OCI-LY3 (cell line): Measurements from ENCODE around the gene SCAI.

Experiments
- H2AFZ ChIP-seq: fragments of 200-600, 300-600 bp; shearing (Covaris generic); 2 replicates; pipeline ENCODE4 v1.6.0; 2014; ENCODE audit warnings: antibody characterized with exemption, low read depth, low read length
- H3K27ac ChIP-seq: fragments of 200-600, 300-600 bp; sonication (generic); 2 replicates; pipeline ENCODE4 v1.5.1; 2014; ENCODE audit warnings: mild to moderate bottlenecking, low read length, moderate library complexity, mixed read lengths
- H3K27me3 ChIP-seq: fragments of 200-600, 300-600 bp; sonication (generic); 2 replicates; pipeline ENCODE4 v1.6.1; 2014; ENCODE audit warnings: low read depth, low read length, mixed read lengths
- H3K36me3 ChIP-seq: fragments of 200-600, 300-600 bp; sonication (generic); replicated peaks from 2 replicates; pipeline ENCODE3; 2014; ENCODE audit warnings: low read depth, low read length, mixed read lengths
- H3K4me1 ChIP-seq: fragments of 300-600, 200-600 bp; sonication (generic); 2 replicates; pipeline ENCODE4 v1.6.1; 2014; ENCODE audit warnings: low read length, mixed read lengths
- H3K4me2 ChIP-seq: fragments of 200-600, 300-600 bp; sonication (generic); 2 replicates; pipeline ENCODE4 v1.6.1; 2014; ENCODE audit warnings: low read length, mixed read lengths
- H3K4me3 ChIP-seq: fragments of 300-600, 200-600 bp; sonication (generic); 2 replicates; pipeline ENCODE4 v1.5.1; 2014; ENCODE audit warnings: antibody characterized with exemption, mild to moderate bottlenecking, low read length, moderate library complexity
- H3K79me2 ChIP-seq: fragments of 300-600, 200-600 bp; shearing (Covaris generic); 2 replicates; pipeline ENCODE4 v1.6.1; 2014; ENCODE audit warnings: mild to moderate bottlenecking, low read length, mixed read lengths
- H3K9ac ChIP-seq: fragments of 300-600, 200-600 bp; shearing (Covaris generic); 2 replicates; pipeline ENCODE4 v1.6.0; 2014; ENCODE audit warnings: mild to moderate bottlenecking, low read length, moderate library complexity
- H3K9me3 ChIP-seq: fragments of 200-600, 300-600 bp; shearing (Covaris generic); 2 replicates; pipeline ENCODE4 v1.6.1; 2014; ENCODE audit warnings: low read length, mixed read lengths; ENCODE audit not compliant: insufficient read depth
- H4K20me1 ChIP-seq: fragments of 200-600, 300-600 bp; sonication (generic); 2 replicates; pipeline ENCODE4 v1.6.1; 2016; ENCODE audit warnings: low read length, mixed read lengths; ENCODE audit not compliant: insufficient read depth
- EZH2phosphoT487 ChIP-seq: fragments of 200-600 bp; shearing (Covaris generic); IDR thresholded peaks from 2 replicates; pipeline ENCODE4 v1.6.1; 2018; ENCODE audit warnings: antibody characterized with exemption, mixed run types, low read depth
- TF ChIP-seq, protein P1 (sequence below): fragments of 200-600, 300-600 bp; sonication (generic); IDR thresholded peaks from 2 replicates; pipeline ENCODE4 v1.5.1; 2014; ENCODE audit warnings: antibody characterized with exemption, low read length, low read depth

Gene SCAI

DNA sequence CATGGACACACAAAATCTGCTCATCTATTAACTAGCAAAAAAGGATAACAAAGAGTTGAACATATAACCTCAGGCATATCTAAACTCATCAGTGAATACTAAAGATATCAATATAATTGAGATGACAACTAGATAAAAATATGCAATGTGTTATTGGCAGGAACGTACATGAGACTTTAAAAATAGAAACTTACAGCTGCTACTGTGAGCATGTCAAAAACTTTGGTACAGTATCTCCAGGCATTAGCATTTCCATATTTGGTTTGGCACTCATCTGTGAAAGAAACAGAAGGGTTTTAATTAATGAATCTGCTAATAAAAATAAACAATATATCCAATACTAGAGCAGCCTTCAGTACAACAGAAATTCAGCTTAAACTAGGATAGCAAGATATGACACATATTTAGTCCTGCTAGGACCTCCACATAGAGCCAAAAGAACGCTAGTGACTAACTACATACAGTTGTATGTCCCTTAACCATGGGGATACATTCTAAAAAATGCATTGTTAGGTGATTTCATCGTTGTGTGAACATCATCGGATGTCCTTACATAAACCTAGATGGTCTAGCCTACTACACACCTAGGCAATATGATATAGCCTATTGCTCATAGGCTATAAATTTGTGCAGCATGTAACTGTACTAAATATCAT lies 10.5 kb upstream of the SCAI start:
- Histone ChIP-seq H3K4me2 (no peak overlapping the region), H2AFZ (no peak overlapping the region), H3K27ac (no peak overlapping the region), H3K9me3 (no peaks in the 10 kb centered on the region), H3K4me3 (no peak overlapping the region), H3K79me2 (no peaks in the 10 kb centered on the region), H3K4me1 (no peaks in the 10 kb centered on the region), H3K9ac (no peak overlapping the region), H3K36me3 (peaks cover 17% of the 10 kb centered on the region), H4K20me1 (no peaks in the 10 kb centered on the region), H3K27me3 (no peaks in the 10 kb centered on the region)
- TF ChIP-seq EZH2phosphoT487, result no peak
- TF ChIP-seq, protein P1, sequence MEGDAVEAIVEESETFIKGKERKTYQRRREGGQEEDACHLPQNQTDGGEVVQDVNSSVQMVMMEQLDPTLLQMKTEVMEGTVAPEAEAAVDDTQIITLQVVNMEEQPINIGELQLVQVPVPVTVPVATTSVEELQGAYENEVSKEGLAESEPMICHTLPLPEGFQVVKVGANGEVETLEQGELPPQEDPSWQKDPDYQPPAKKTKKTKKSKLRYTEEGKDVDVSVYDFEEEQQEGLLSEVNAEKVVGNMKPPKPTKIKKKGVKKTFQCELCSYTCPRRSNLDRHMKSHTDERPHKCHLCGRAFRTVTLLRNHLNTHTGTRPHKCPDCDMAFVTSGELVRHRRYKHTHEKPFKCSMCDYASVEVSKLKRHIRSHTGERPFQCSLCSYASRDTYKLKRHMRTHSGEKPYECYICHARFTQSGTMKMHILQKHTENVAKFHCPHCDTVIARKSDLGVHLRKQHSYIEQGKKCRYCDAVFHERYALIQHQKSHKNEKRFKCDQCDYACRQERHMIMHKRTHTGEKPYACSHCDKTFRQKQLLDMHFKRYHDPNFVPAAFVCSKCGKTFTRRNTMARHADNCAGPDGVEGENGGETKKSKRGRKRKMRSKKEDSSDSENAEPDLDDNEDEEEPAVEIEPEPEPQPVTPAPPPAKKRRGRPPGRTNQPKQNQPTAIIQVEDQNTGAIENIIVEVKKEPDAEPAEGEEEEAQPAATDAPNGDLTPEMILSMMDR, result no peak

DNA sequence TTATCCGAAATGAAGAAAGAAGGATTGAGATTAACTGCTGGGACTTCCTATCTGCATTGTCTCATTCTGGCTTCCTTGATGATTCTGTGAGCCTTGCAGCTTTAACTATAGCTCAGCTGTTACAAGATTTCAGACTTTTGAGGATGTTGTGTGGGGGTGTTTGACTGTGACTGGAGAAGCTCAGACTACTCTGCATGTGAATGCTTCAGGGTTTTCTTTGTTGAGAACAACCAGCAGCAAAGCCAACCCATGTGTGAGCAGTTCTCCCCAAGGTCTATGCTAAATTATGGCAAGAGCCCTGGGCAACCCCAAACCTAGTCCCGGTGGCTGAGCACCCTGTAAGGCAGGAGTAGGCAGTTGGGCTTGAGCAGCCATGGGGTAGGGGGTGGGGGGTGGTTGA lies 8.4 kb upstream of the SCAI start:
- Histone ChIP-seq H3K9me3 (no peaks in the 10 kb centered on the region), H3K4me2 (no peak overlapping the region), H2AFZ (no peak overlapping the region), H3K9ac (no peak overlapping the region), H3K4me1 (peaks cover 5% of the 10 kb centered on the region), H4K20me1 (no peaks in the 10 kb centered on the region), H3K36me3 (peaks cover 17% of the 10 kb centered on the region), H3K27me3 (no peaks in the 10 kb centered on the region), H3K27ac (no peak overlapping the region), H3K4me3 (no peak overlapping the region), H3K79me2 (no peaks in the 10 kb centered on the region)
- no peak for TF ChIP-seq EZH2phosphoT487
- TF ChIP-seq, protein P1, result no peak

DNA sequence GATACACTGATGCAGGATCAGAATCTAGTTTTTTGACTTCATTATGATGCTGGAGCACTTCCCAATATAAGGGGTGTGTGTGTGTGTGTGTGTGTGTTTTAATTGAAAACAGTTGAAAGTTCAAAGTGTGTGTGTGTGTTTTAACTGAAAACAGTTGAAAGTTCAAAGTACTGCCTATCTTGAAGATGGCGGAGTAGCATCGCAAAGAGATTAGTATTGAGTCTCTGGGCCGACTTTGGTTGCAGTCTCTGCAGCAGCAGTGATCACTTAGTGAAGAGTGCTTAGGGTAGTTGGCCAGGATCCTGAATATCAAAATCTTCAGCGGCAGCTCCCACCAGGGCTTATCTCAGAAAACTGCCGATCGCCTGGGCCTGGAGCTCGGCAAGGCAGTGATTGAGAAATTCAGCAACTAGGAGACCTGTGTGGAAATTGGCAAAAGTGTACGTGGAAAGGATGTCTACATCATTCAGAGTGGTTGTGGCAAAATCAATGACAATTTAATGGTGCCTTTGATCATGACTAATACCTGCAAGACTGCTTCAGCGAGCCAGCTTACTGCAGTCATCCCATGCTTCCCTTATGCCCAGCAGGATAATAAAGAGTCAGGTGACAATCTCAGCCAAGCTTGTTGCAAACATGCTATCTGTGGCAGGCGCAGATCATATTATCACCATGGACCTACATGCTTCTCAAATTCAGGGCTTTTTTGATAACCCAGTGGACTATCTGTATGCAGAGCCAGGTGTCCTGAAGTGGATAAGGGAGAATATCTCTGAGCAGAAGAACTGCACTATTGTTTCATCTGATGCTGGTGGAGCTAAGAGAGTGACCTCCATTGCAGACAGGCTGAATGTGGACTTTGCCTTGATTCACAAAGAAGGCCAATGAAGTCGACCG lies 7.3 kb upstream of the SCAI start:
- Histone ChIP-seq H3K4me3 (no peak overlapping the region), H3K36me3 (peaks cover 17% of the 10 kb centered on the region), H4K20me1 (no peaks in the 10 kb centered on the region), H3K9me3 (no peaks in the 10 kb centered on the region), H3K27me3 (no peaks in the 10 kb centered on the region), H3K4me2 (no peak overlapping the region), H3K27ac (no peak overlapping the region), H3K4me1 (peaks cover 15% of the 10 kb centered on the region), H2AFZ (no peak overlapping the region), H3K79me2 (no peaks in the 10 kb centered on the region), H3K9ac (no peak overlapping the region)
- no peak for TF ChIP-seq EZH2phosphoT487
- TF ChIP-seq, protein P1, result no peak

DNA sequence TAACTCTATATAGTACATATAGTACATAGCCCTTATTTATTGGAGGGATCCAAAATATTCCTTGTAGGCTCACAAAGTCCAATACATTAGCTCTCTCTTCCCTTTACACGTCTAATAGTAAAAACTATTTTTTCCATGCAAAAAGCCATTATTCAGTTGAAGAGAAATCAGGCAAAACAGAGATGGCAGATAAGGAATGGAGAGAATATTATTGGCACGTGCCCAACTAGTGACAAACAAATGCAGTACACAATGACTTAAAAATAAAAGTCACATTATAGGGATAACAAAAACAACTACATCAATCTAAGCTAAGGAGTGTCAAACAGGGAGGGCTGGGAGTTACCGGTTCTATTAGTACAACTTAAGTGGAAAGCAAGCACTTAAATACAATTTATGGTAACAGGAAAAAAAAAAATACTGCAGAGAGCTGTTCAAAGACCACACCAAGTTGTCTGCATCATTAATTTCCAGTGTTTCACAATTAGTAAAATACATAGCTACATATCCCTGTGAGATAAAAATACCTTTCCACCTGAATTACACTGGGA lies 4.1 kb upstream of the SCAI start:
- Histone ChIP-seq H3K9me3 (no peaks in the 10 kb centered on the region), H3K36me3 (peaks cover 7% of the 10 kb centered on the region), H3K79me2 (peaks cover 3% of the 10 kb centered on the region; the same call in 1 of the 2 replicates), H3K4me1 (peaks cover 20% of the 10 kb centered on the region), H3K9ac (no peak overlapping the region), H4K20me1 (no peaks in the 10 kb centered on the region), H2AFZ (no peak overlapping the region), H3K27ac (no peak overlapping the region), H3K4me2 (no peak overlapping the region), H3K27me3 (no peaks in the 10 kb centered on the region), H3K4me3 (no peak overlapping the region)
- TF ChIP-seq, protein P1, result no peak
- TF ChIP-seq EZH2phosphoT487, result no peak
